Measurements from ENCODE around the gene DCDC1. TPM values are rescaled to one million over a fixed set of nuclear protein-coding genes. Genes with fewer than 3 reads are reported as not detected.

DCDC1 gene
- total RNA-seq, 4 donors from 2014 or later: 0.05 to 0.81 (median 0.42) TPM; not detected in 1

GRCh38 chr11:31218847-31219246 lies 150.7 kb downstream of the DCDC1 start:
- TF ChIP-seq POLR2A (IDR thresholded peaks at IDR 0.05) (no peak), CTCF (IDR thresholded peaks at IDR 0.05) (no peak)
- peak in 1 of 2 donors; percentile 21 for DNase-seq (ENCODE audit: low spot score in 2 of 2)
- 34 to 45% methylated on average over 2 of the region's 2 CpGs for WGBS, 2 donors
- intact Hi-C loops (cut with DNase I; ENCODE audit: low total_unique reads): no loop called here
- H3K4me3 ChIP-seq (ENCODE audit: low read depth, poor library complexity, severe bottlenecking): no peak overlapping the region

- no peak for DNase-seq (ENCODE audit: low spot score in 2 of 2)
Measured at GRCh38 chr11:31214372-31214771, 155.2 kb downstream of the DCDC1 start.

GRCh38 chr11:31199378-31199777 lies 170.2 kb downstream of the DCDC1 start:
- H3K4me3 ChIP-seq (ENCODE audit: low read depth, poor library complexity, severe bottlenecking): no peak overlapping the region
- intact Hi-C loops (cut with DNase I; ENCODE audit: low total_unique reads): no loop called here
- DNase-seq (ENCODE audit: low spot score in 2 of 2): no peak
- TF ChIP-seq CTCF (IDR thresholded peaks at IDR 0.05) (no peak), POLR2A (IDR thresholded peaks at IDR 0.05) (no peak)
- 28 to 39% methylated on average over 2 of the region's 2 CpGs for WGBS, 2 donors

More at GRCh38 chr11:31214372-31214771, 155.2 kb downstream of the DCDC1 start:
- WGBS, 2 donors: 45 to 50% methylated on average over 1 of the region's 1 CpG
- TF ChIP-seq CTCF (IDR thresholded peaks at IDR 0.05): no peak
- H3K4me3 ChIP-seq (ENCODE audit: low read depth, poor library complexity, severe bottlenecking): no peak overlapping the region
- intact Hi-C loops (cut with DNase I; ENCODE audit: low total_unique reads): no loop called here

GRCh38 chr11:31173926-31174680 lies 195.4 kb downstream of the DCDC1 start:
- TF ChIP-seq CTCF (IDR thresholded peaks at IDR 0.05) (no peak), POLR2A (IDR thresholded peaks at IDR 0.05) (no peak)
- WGBS, 2 donors: 83 to 92% methylated on average over 2 to 7 of the region's 8 CpGs
- intact Hi-C loops (cut with DNase I; ENCODE audit: low total_unique reads): no loop called here
- no peak for DNase-seq (ENCODE audit: low spot score in 2 of 2)
- no peak overlapping the region for H3K4me3 ChIP-seq (ENCODE audit: low read depth, poor library complexity, severe bottlenecking)

GRCh38 chr11:31160504-31161422 lies 208.8 kb downstream of the DCDC1 start:
- no peak for DNase-seq (ENCODE audit: low spot score in 2 of 2)
- no peak overlapping the region for H3K4me3 ChIP-seq (ENCODE audit: low read depth, poor library complexity, severe bottlenecking)
- TF ChIP-seq CTCF (IDR thresholded peaks at IDR 0.05) (no peak), POLR2A (IDR thresholded peaks at IDR 0.05) (no peak)
- intact Hi-C loops (cut with DNase I; ENCODE audit: low total_unique reads): no loop called here
- WGBS, 2 donors: 70 to 71% methylated on average over 5 of the region's 5 CpGs

Data from lower leg skin (tissue), 4 donors.